ENCODE measurements around the gene SH3BP2. TPM values are rescaled to one million over a fixed set of nuclear protein-coding genes. Genes with fewer than 3 reads are reported as not detected.

Gene SH3BP2
- total RNA-seq, 2 donors from 2014 or later = 56.0 to 61.7 TPM

DNA sequence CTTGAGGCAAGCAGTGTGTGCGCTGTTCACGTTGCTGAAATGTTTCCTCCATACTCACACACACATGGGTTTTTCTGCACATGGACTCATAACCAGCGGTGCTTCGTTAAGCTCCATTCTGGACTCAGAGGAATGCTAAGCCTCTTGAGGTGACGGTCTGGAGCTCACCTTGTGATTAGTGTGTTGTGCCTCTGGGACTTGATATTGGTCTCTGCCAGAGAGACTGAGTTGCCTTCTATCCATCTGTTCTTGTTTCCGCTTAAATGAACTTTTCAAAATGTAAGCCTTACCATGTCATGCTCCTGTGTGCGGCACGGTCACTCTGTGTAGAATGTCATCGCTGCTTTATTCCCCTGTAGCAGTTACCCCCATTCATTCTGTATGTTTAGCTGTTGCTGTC lies 93.3 kb downstream of the SH3BP2 start:
- H3K4me3 ChIP-seq = no peak overlapping the region
- ATAC-seq (ENCODE audit: insufficient number of reproducible peaks, low FRiP score, low read depth) (no peak), DNase-seq (ENCODE audit: low spot score) (no peak)
- no peaks in the 10 kb centered on the region for H3K27me3 ChIP-seq (replicated peaks; ENCODE audit: insufficient read depth)
- H3K27ac ChIP-seq = no peak overlapping the region
- peaks cover 0 to 4% of the 10 kb centered on the region in 2 donors for H3K4me1 ChIP-seq (ENCODE audit: control insufficient read depth in 1 of 2, low read depth in 2 of 2)
- peaks cover 32% of the 10 kb centered on the region for H3K36me3 ChIP-seq
- H3K9me3 ChIP-seq = no peaks in the 10 kb centered on the region
- TF ChIP-seq, protein P1, sequence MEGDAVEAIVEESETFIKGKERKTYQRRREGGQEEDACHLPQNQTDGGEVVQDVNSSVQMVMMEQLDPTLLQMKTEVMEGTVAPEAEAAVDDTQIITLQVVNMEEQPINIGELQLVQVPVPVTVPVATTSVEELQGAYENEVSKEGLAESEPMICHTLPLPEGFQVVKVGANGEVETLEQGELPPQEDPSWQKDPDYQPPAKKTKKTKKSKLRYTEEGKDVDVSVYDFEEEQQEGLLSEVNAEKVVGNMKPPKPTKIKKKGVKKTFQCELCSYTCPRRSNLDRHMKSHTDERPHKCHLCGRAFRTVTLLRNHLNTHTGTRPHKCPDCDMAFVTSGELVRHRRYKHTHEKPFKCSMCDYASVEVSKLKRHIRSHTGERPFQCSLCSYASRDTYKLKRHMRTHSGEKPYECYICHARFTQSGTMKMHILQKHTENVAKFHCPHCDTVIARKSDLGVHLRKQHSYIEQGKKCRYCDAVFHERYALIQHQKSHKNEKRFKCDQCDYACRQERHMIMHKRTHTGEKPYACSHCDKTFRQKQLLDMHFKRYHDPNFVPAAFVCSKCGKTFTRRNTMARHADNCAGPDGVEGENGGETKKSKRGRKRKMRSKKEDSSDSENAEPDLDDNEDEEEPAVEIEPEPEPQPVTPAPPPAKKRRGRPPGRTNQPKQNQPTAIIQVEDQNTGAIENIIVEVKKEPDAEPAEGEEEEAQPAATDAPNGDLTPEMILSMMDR (IDR thresholded peaks at IDR 0.05) = no peak

DNA sequence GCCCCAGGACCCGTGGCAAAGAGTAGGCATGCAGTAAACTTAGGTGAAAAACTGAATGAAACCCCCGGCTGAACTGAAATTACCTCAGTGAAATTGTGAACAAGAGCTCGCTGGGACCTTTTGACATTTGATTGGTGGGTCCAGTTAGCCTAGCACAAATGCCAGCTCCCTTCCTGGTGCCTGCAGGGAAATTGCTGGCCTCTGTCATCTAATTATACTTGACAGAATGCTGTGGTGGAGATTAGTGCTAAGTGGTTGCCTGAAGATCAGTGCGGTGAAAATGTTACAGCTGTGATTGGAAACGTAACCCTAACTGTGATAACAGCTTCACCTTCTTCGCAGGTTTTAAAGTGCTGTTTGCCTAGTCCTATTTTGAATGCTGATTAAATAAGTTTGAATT lies 93.7 kb downstream of the SH3BP2 start:
- no peak for ATAC-seq (ENCODE audit: insufficient number of reproducible peaks, low FRiP score, low read depth)
- Histone ChIP-seq H3K27me3 (replicated peaks; ENCODE audit: insufficient read depth) (no peaks in the 10 kb centered on the region), H3K4me1 (ENCODE audit: control insufficient read depth in 1 of 2, low read depth in 2 of 2) (no peaks in the 10 kb centered on the region), H3K27ac (no peak overlapping the region), H3K4me3 (no peak overlapping the region), H3K36me3 (peaks cover 32% of the 10 kb centered on the region), H3K9me3 (no peaks in the 10 kb centered on the region)
- TF ChIP-seq, protein P1 (IDR thresholded peaks at IDR 0.05) = no peak
- no peak for DNase-seq (ENCODE audit: low spot score)

DNA sequence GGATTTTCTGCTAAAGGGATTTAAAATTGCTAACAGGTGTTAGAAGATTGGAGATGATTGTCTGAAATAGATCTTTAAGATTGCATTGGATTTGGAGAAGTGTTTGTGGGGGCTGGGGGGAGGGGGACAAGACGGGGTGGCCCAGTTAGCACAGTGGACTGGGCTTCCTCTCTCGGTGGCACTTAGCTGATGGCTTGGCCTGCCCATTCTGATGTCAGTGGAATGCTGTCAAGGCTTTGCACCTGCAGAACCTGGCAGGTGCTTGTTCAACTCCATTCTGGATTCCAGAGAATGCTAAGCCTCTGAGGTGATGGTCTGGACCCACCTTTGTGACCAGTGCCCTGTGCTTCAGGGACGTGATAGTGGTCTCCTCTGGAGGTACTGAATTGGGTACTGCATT lies 94.5 kb downstream of the SH3BP2 start:
- no peaks in the 10 kb centered on the region for H3K27me3 ChIP-seq (replicated peaks; ENCODE audit: insufficient read depth)
- DNase-seq (ENCODE audit: low spot score) (no peak), ATAC-seq (ENCODE audit: insufficient number of reproducible peaks, low FRiP score, low read depth) (no peak)
- no peaks in the 10 kb centered on the region for H3K9me3 ChIP-seq
- no peak overlapping the region for H3K4me3 ChIP-seq
- TF ChIP-seq, protein P1 (IDR thresholded peaks at IDR 0.05) = no peak
- no peaks in the 10 kb centered on the region for H3K4me1 ChIP-seq (ENCODE audit: control insufficient read depth in 1 of 2, low read depth in 2 of 2)
- H3K36me3 ChIP-seq = peaks cover 32% of the 10 kb centered on the region
- H3K27ac ChIP-seq = no peak overlapping the region

DNA sequence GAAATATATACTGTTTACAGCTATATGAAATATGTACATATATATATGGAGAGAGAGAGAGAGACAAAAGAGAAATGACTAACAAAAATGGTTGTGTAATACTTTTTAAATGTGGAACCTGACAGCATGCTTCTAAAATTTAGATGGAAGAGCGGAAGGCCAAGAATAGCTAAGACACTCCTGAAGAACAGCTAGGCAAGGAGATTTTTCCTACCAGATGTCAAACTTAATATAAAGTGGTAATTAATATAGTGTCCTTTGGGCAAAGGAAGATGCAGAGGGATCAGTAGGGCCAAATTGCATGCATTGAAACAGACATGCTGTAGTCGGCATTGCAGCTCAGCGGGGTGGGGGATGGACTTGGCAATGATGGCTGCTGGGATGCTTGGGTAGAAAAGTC lies 96.0 kb downstream of the SH3BP2 start:
- Histone ChIP-seq H3K4me3 (no peak overlapping the region), H3K4me1 (ENCODE audit: control insufficient read depth in 1 of 2, low read depth in 2 of 2) (peaks cover 4% of the 10 kb centered on the region in 2 donors), H3K9me3 (no peaks in the 10 kb centered on the region), H3K27ac (no peak overlapping the region), H3K27me3 (replicated peaks; ENCODE audit: insufficient read depth) (no peaks in the 10 kb centered on the region), H3K36me3 (peaks cover 25% of the 10 kb centered on the region)
- ATAC-seq (ENCODE audit: insufficient number of reproducible peaks, low FRiP score, low read depth) (no peak), DNase-seq (ENCODE audit: low spot score) (no peak)
- TF ChIP-seq, protein P1 (IDR thresholded peaks at IDR 0.05) = no peak

Other genes starting within 250 kb of the SH3BP2 start
- 10 to 100 TPM; 67.3 to 84.8 TPM for gene TNIP2, start 36.7 kb upstream of the SH3BP2 start, total RNA-seq
- gene ADD1, start 50.8 kb downstream of the SH3BP2 start, total RNA-seq = 100 to 1,000 TPM; 256 to 338 TPM
- 10 to 100 TPM in 1 of 2 donors, 1 to 10 TPM in 1; 6.6 to 21.0 TPM for gene NOP14, start 170.3 kb downstream of the SH3BP2 start, total RNA-seq
- gene GRK4, start 170.5 kb downstream of the SH3BP2 start, total RNA-seq = 1 to 10 TPM; 6.9 to 9.9 TPM

All from thoracic aorta (tissue), 2 donors.